GM23338 (cell line): ENCODE measurements around the gene TAOK1. TPM values are rescaled to one million over a fixed set of nuclear protein-coding genes. Genes with fewer than 3 reads are reported as not detected.
A peak's percentile ranks its signal among the peaks of the same experiment; 100 is the strongest.

ENCODE experiments used
- ATAC-seq: fragments of 200-7000 bp; cut with Tn5 transposase; 3 replicates; pipeline ENCODE4 v1.9.1; 2020
- DNase-seq: peaks from one replicate; pipeline ENCODE4 v3.0.0-alpha.2; 2015; ENCODE audit warnings: low spot score
- H2AFZ ChIP-seq: fragments of 200-600 bp; sonication (generic); 2 replicates; pipeline ENCODE4 v1.8.0; 2016; ENCODE audit warnings: antibody characterized with exemption, mild to moderate bottlenecking, moderate library complexity
- H3F3A ChIP-seq: fragments of 200-600 bp; sonication (generic); replicated peaks from 2 replicates; pipeline ENCODE4 v1.8.0; 2017; ENCODE audit warnings: antibody characterized with exemption, mixed run types, low read depth
- H3K27ac ChIP-seq: fragments of 200-600 bp; sonication (generic); 2 replicates; pipeline ENCODE4 v1.6.1; 2016; ENCODE audit warnings: low read depth
- H3K27me3 ChIP-seq: fragments of 200-600 bp; sonication (generic); 2 replicates; pipeline ENCODE4 v1.8.0; 2016; ENCODE audit warnings: mild to moderate bottlenecking, mixed run types, moderate library complexity; ENCODE audit not compliant: insufficient read depth
- H3K36me3 ChIP-seq: fragments of 200-600 bp; sonication (generic); 2 replicates; pipeline ENCODE4 v1.8.0; 2016; ENCODE audit warnings: mild to moderate bottlenecking; ENCODE audit not compliant: insufficient read depth
- H3K4me1 ChIP-seq: fragments of 200-600 bp; sonication (generic); 2 replicates; pipeline ENCODE4 v1.8.0; 2016; ENCODE audit warnings: mild to moderate bottlenecking, moderate library complexity; ENCODE audit not compliant: insufficient read depth
- H3K4me2 ChIP-seq: fragments of 200-600 bp; sonication (generic); 2 replicates; pipeline ENCODE4 v1.7.1; 2017; ENCODE audit warnings: mixed run types
- H3K4me3 ChIP-seq: fragments of 200-600 bp; sonication (generic); 2 replicates; pipeline ENCODE4 v1.6.1; 2016; ENCODE audit warnings: mixed run types
- H3K79me2 ChIP-seq: fragments of 200-600 bp; sonication (generic); replicated peaks from 2 replicates; pipeline ENCODE4 v1.8.0; 2017; ENCODE audit warnings: mild to moderate bottlenecking; ENCODE audit not compliant: insufficient read depth
- H3K9me2 ChIP-seq: fragments of 200-600 bp; sonication (generic); 2 replicates; pipeline ENCODE4 v1.8.0; 2017; ENCODE audit not compliant: insufficient read depth
- H4K20me1 ChIP-seq: fragments of 200-600 bp; sonication (generic); replicated peaks from 2 replicates; pipeline ENCODE4 v1.8.0; 2017; ENCODE audit warnings: mild to moderate bottlenecking; ENCODE audit not compliant: insufficient read depth
- H3K27ac Mint-ChIP-seq: 2 replicates; pipeline ENCODE4 v1.8.0; 2020; ENCODE audit warnings: inconsistent platforms, mild to moderate bottlenecking, moderate library complexity, mixed read lengths
- H3K27me3 Mint-ChIP-seq: 3 replicates; pipeline ENCODE4 v1.8.0; 2022; ENCODE audit warnings: low read depth, mild to moderate bottlenecking, moderate library complexity, mixed read lengths, inconsistent platforms; ENCODE audit not compliant: insufficient read depth, poor library complexity
- H3K36me3 Mint-ChIP-seq: 3 replicates; pipeline ENCODE4 v1.8.0; 2021; ENCODE audit warnings: low read depth, mild to moderate bottlenecking, inconsistent platforms, moderate library complexity, mixed read lengths
- H3K4me1 Mint-ChIP-seq: 3 replicates; pipeline ENCODE4 v1.8.0; 2020; ENCODE audit warnings: mild to moderate bottlenecking, inconsistent platforms, mixed read lengths
- H3K4me3 Mint-ChIP-seq: 3 replicates; pipeline ENCODE4 v1.8.0; 2021; ENCODE audit warnings: moderate library complexity, mild to moderate bottlenecking, inconsistent platforms, mixed read lengths
- H3K9me3 Mint-ChIP-seq: 3 replicates; pipeline ENCODE4 v1.8.0; 2020; ENCODE audit warnings: moderate library complexity, mild to moderate bottlenecking, inconsistent platforms, mixed read lengths
- CREB1 ChIP-seq: fragments of 250-450 bp; sonication (Bioruptor Pico); IDR thresholded peaks from 2 replicates; pipeline ENCODE4 v1.5.0; 2020; ENCODE audit warnings: low read depth, mild to moderate bottlenecking, moderate library complexity
- EZH2 ChIP-seq: fragments of 200-600 bp; sonication (generic); IDR thresholded peaks from one replicate; pipeline ENCODE4 v1.8.0; 2017; ENCODE audit warnings: antibody characterized with exemption, mild to moderate bottlenecking, low read depth; ENCODE audit not compliant: unreplicated experiment
- JUNB ChIP-seq: IDR thresholded peaks from one replicate; pipeline ENCODE4 v1.6.1; 2016; ENCODE audit warnings: antibody characterized with exemption; ENCODE audit not compliant: unreplicated experiment
- NANOG ChIP-seq: IDR thresholded peaks from 2 replicates; pipeline ENCODE4 v1.6.1; 2016; ENCODE audit warnings: antibody characterized with exemption, borderline replicate concordance
- POLR2AphosphoS5 ChIP-seq: IDR thresholded peaks from 2 replicates; pipeline ENCODE4 v1.6.1; 2016; ENCODE audit warnings: antibody characterized with exemption, low read depth
- STAT1 ChIP-seq: IDR thresholded peaks from one replicate; pipeline ENCODE4 v1.6.1; 2016; ENCODE audit warnings: antibody characterized with exemption; ENCODE audit not compliant: unreplicated experiment
- ZNF114 ChIP-seq: fragments of 250-450 bp; sonication (Bioruptor Pico); IDR thresholded peaks from 2 replicates; pipeline ENCODE4 v1.5.0; 2020; ENCODE audit warnings: mild to moderate bottlenecking, moderate library complexity
- polyA plus RNA-seq: library from polyadenylated mRNA; unstranded; fragments of >200 nt; fragmentation: Nextera tagmentation; extraction: Ambion mirVana; gene quantifications from 2 replicates; pipeline ENCODE4 v1.2.1, GENCODE V29; 2016
- total RNA-seq: library from RNA; depleted of rRNA; stranded (reverse); fragments of >200 nt; shearing (Covaris generic); gene quantifications from 2 replicates; pipeline ENCODE4 v1.2.3, GENCODE V29; 2014
- TF ChIP-seq, protein P1 (sequence below): IDR thresholded peaks from one replicate; pipeline ENCODE4 v1.6.1; 2018; ENCODE audit warnings: antibody characterized with exemption; ENCODE audit not compliant: unreplicated experiment
- TF ChIP-seq, protein P2 (sequence below), 2 experiments: fragments of 200-600 bp in 1 of 2; sonication (generic) in 1 of 2; conservative IDR thresholded peaks; 2 replicates each; pipeline versions ENCODE4 v1.5.1 to v1.6.1; 2016 to 2017; ENCODE audit warnings: antibody characterized with exemption in 2 of 2, low read depth in 2 of 2, mild to moderate bottlenecking in 2 of 2, moderate library complexity in 1 of 2

Gene TAOK1
- total and polyA plus RNA-seq, 2 experiments from 2014 or later = 19.4 to 69.8 TPM

DNA sequence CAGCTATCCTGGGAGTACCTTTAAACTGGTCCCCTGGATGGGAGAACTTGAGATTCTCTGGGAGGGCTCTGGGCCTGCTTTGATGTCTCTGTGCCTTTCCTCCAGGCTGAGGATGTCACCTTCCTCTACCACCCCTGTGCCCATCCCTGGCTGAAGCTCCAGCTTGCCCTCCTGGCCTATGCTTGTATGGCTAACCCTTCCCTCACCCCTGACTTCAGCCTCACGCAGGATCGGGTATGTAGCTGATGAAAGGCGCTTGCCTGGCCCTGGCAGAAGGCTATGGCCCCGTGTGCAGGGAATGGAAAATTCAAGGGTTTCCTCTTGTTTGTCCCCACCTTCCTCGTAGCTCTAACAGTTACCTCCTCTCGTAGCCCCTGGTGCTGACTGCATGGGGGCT, 181.3 kb downstream of the TAOK1 start:
- TF ChIP-seq STAT1 (no peak), POLR2AphosphoS5 (no peak)

DNA sequence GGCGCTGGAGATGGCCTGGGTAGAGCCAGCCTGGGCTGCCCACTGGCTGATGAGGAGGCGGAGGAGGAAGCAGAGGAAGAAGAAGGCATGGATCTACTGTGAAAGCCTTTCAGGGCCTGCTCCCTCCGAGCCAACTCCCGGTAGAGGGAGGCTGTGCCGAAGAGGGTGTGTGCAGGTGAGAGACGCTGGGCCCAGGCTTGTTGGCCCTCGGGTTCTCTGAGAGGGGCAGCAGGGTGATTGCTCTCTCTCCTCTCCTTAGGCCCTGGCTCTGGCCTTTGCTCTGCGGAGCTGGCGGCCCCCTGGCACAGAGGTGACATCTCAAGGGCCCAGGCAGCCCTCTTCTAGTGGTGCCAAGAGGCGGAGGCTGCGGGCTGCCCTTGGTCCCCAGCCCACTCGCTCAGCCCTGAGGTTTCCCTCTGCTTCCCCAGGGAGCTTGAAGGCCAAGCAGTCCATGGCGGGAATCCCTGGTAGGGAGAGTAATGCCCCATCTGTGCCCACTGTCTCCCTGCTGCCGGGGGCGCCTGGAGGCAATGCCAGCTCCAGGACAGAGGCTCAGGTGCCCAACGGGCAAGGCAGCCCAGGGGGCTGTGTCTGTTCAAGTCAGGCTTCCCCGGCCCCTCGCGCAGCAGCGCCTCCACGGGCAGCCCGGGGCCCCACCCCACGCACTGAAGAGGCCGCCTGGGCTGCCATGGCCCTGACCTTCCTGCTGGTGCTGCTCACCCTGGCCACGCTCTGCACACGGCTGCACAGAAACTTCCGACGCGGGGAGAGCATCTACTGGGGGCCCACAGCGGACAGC, 181.9 kb downstream of the TAOK1 start:
- Histone ChIP-seq H4K20me1 (no peaks in the 10 kb centered on the region; the same call in 1 of the 2 replicates), H3K4me1 (peaks cover 5% of the 10 kb centered on the region; the same call in 1 of the 2 replicates), H3K27ac (no peak overlapping the region), H3K79me2 (no peaks in the 10 kb centered on the region), H3K9me2 (no peaks in the 10 kb centered on the region), H3K4me2 (peak overlapping the region; percentile 71; the same call in 1 of the 2 replicates), H3K4me3 (peak overlapping the region; percentile 48; the same call in 1 of the 2 replicates), H2AFZ (no peak overlapping the region), H3K36me3 (no peaks in the 10 kb centered on the region; the same call in 1 of the 2 replicates), H3K27me3 (peaks cover 25% of the 10 kb centered on the region), H3F3A (peaks cover 23% of the 10 kb centered on the region)
- DNase-seq = no peak
- H3K4me3 Mint-ChIP-seq = peak overlapping the region; percentile 33; the same call in 2 of the 3 replicates
- no peak overlapping the region for H3K27ac Mint-ChIP-seq
- H3K27me3 Mint-ChIP-seq = peaks cover 32% of the 10 kb centered on the region
- peaks cover 15% of the 10 kb centered on the region for H3K36me3 Mint-ChIP-seq
- ATAC-seq = peak; percentile 15
- peaks cover 10% of the 10 kb centered on the region; the same call in 2 of the 3 replicates for H3K4me1 Mint-ChIP-seq
- no peaks in the 10 kb centered on the region for H3K9me3 Mint-ChIP-seq
- TF ChIP-seq EZH2 (no peak), POLR2AphosphoS5 (no peak), CREB1 (CRISPR knock-in tag) (no peak), JUNB (no peak), NANOG (no peak), ZNF114 (CRISPR knock-in tag) (no peak)
- TF ChIP-seq, protein P1, sequence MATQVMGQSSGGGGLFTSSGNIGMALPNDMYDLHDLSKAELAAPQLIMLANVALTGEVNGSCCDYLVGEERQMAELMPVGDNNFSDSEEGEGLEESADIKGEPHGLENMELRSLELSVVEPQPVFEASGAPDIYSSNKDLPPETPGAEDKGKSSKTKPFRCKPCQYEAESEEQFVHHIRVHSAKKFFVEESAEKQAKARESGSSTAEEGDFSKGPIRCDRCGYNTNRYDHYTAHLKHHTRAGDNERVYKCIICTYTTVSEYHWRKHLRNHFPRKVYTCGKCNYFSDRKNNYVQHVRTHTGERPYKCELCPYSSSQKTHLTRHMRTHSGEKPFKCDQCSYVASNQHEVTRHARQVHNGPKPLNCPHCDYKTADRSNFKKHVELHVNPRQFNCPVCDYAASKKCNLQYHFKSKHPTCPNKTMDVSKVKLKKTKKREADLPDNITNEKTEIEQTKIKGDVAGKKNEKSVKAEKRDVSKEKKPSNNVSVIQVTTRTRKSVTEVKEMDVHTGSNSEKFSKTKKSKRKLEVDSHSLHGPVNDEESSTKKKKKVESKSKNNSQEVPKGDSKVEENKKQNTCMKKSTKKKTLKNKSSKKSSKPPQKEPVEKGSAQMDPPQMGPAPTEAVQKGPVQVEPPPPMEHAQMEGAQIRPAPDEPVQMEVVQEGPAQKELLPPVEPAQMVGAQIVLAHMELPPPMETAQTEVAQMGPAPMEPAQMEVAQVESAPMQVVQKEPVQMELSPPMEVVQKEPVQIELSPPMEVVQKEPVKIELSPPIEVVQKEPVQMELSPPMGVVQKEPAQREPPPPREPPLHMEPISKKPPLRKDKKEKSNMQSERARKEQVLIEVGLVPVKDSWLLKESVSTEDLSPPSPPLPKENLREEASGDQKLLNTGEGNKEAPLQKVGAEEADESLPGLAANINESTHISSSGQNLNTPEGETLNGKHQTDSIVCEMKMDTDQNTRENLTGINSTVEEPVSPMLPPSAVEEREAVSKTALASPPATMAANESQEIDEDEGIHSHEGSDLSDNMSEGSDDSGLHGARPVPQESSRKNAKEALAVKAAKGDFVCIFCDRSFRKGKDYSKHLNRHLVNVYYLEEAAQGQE = no peak
- TF ChIP-seq, protein P2, sequence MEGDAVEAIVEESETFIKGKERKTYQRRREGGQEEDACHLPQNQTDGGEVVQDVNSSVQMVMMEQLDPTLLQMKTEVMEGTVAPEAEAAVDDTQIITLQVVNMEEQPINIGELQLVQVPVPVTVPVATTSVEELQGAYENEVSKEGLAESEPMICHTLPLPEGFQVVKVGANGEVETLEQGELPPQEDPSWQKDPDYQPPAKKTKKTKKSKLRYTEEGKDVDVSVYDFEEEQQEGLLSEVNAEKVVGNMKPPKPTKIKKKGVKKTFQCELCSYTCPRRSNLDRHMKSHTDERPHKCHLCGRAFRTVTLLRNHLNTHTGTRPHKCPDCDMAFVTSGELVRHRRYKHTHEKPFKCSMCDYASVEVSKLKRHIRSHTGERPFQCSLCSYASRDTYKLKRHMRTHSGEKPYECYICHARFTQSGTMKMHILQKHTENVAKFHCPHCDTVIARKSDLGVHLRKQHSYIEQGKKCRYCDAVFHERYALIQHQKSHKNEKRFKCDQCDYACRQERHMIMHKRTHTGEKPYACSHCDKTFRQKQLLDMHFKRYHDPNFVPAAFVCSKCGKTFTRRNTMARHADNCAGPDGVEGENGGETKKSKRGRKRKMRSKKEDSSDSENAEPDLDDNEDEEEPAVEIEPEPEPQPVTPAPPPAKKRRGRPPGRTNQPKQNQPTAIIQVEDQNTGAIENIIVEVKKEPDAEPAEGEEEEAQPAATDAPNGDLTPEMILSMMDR (conservative IDR thresholded peaks at IDR 0.05; ENCODE audit: low read depth in 2 of 2) = no peak

More for the DNA sequence above, 181.3 kb downstream of the TAOK1 start:
- H3K27me3 ChIP-seq = peaks cover 30% of the 10 kb centered on the region
- Mint-ChIP-seq H3K27me3 (peaks cover 33% of the 10 kb centered on the region), H3K27ac (no peak overlapping the region), H3K9me3 (no peaks in the 10 kb centered on the region), H3K4me1 (peaks cover 10% of the 10 kb centered on the region; the same call in 2 of the 3 replicates), H3K4me3 (no peak overlapping the region), H3K36me3 (peaks cover 15% of the 10 kb centered on the region)
- no peaks in the 10 kb centered on the region; the same call in 1 of the 2 replicates for H4K20me1 ChIP-seq
- no peak overlapping the region for H3K27ac ChIP-seq
- ATAC-seq (no peak), DNase-seq (no peak)
- no peaks in the 10 kb centered on the region for H3K9me2 ChIP-seq
- no peak overlapping the region for H3K4me3 ChIP-seq
- H3K4me2 ChIP-seq = no peak overlapping the region
- no peak overlapping the region for H2AFZ ChIP-seq
- peaks cover 23% of the 10 kb centered on the region for H3F3A ChIP-seq
- H3K4me1 ChIP-seq = peaks cover 5% of the 10 kb centered on the region; the same call in 1 of the 2 replicates
- H3K79me2 ChIP-seq = no peaks in the 10 kb centered on the region
- H3K36me3 ChIP-seq = no peaks in the 10 kb centered on the region; the same call in 1 of the 2 replicates
